Parathyroid adenoma (tissue), 2 donors: ENCODE measurements around the gene ATP9B.
A peak's percentile ranks its signal among the peaks of the same experiment; 100 is the strongest.
"Not testable (repeated sequence)": the region's sequence is repeated elsewhere in the genome, so short reads cannot be mapped to it uniquely, and the experiment has no call there.

Source experiments
- H2AFZ ChIP-seq: fragments of 300-600 bp; sonication (generic); one replicate; pipeline ENCODE4 v1.7.0; 2017; ENCODE audit warnings: antibody characterized with exemption, mild to moderate bottlenecking
- H3K27ac ChIP-seq: fragments of 300-600 bp; sonication (generic); one replicate; pipeline ENCODE4 v1.7.0; 2017
- H3K27me3 ChIP-seq: fragments of 300-600 bp; sonication (generic); one replicate; pipeline ENCODE4 v1.7.0; 2017; ENCODE audit warnings: low read length; ENCODE audit not compliant: control insufficient read depth, insufficient read depth
- H3K36me3 ChIP-seq: fragments of 300-600 bp; sonication (generic); one replicate; pipeline ENCODE4 v1.7.0; 2017; ENCODE audit warnings: low read length; ENCODE audit not compliant: control insufficient read depth, insufficient read depth
- H3K4me1 ChIP-seq: fragments of 300-600 bp; sonication (generic); one replicate; pipeline ENCODE4 v1.7.0; 2017; ENCODE audit warnings: control low read depth
- H3K4me2 ChIP-seq: fragments of 300-600 bp; sonication (generic); one replicate; pipeline ENCODE4 v1.7.0; 2017; ENCODE audit warnings: low read length
- H3K4me3 ChIP-seq: fragments of 300-600 bp; sonication (generic); one replicate; pipeline ENCODE4 v1.7.0; 2017; ENCODE audit warnings: low read depth, low read length
- H3K79me2 ChIP-seq: fragments of 300-600 bp; sonication (generic); one replicate; pipeline ENCODE4 v1.7.0; 2017; ENCODE audit warnings: control low read depth
- H3K9ac ChIP-seq: fragments of 300-600 bp; sonication (generic); one replicate; pipeline ENCODE4 v1.7.0; 2017; ENCODE audit warnings: mild to moderate bottlenecking
- H3K9me3 ChIP-seq: fragments of 300-600 bp; sonication (generic); one replicate; pipeline ENCODE4 v1.7.0; 2017; ENCODE audit warnings: low read length; ENCODE audit not compliant: control insufficient read depth
- TF ChIP-seq, protein P1 (sequence below): fragments of 300-600 bp; sonication (generic); IDR thresholded peaks from one replicate; pipeline ENCODE4 v1.7.0; 2017; ENCODE audit warnings: antibody characterized with exemption, mild to moderate bottlenecking
- donor health status: primary hyperparathyroidism.

ATP9B gene

DNA sequence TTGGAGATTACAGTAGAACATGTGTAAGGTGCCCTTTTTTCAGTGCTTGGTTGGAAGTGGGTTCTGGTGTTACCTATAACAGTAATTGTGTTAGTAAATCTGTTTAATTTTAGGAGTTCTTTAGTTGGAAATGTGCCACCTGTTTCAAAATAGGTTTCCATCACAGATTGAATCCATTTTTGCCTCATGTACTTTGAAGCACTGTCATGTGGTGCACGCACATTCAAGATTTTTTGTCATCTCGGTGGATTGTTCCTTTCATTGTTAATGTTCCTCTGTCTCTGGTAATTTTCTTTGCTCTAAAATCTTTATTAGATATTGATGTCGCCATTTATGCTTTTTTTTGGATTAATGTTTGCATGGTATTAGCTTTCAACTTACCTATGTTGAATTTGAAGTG lies 1.3 kb downstream of the ATP9B start:
- Histone ChIP-seq H3K4me2 (peak overlapping the region; percentile 87), H3K9ac (no peak overlapping the region), H3K9me3 (no peaks in the 10 kb centered on the region), H2AFZ (no peak overlapping the region), H3K79me2 (peaks cover 27% of the 10 kb centered on the region), H3K27ac (no peak overlapping the region), H3K27me3 (no peaks in the 10 kb centered on the region), H3K4me3 (no peak overlapping the region), H3K4me1 (peaks cover 6% of the 10 kb centered on the region), H3K36me3 (no peaks in the 10 kb centered on the region)
- TF ChIP-seq, protein P1, sequence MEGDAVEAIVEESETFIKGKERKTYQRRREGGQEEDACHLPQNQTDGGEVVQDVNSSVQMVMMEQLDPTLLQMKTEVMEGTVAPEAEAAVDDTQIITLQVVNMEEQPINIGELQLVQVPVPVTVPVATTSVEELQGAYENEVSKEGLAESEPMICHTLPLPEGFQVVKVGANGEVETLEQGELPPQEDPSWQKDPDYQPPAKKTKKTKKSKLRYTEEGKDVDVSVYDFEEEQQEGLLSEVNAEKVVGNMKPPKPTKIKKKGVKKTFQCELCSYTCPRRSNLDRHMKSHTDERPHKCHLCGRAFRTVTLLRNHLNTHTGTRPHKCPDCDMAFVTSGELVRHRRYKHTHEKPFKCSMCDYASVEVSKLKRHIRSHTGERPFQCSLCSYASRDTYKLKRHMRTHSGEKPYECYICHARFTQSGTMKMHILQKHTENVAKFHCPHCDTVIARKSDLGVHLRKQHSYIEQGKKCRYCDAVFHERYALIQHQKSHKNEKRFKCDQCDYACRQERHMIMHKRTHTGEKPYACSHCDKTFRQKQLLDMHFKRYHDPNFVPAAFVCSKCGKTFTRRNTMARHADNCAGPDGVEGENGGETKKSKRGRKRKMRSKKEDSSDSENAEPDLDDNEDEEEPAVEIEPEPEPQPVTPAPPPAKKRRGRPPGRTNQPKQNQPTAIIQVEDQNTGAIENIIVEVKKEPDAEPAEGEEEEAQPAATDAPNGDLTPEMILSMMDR: no peak

DNA sequence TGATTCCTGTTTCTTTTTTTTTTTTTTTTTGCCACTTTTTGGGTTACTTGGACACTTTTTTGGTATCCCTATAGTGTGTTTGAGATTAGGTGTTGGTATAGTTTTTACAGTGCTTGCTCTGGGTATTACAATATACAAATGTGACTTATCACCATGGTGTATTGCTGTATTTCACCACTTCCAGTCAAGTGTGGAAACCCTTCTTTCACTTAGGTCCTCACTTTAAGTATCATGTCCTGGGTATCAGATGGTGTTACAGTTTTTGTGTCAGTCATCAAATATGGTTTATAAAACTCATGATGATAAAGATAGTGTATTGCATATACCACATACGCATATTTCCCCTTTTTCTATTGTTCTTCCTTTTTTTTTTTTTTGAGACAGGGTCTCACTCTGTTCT lies 1.8 kb downstream of the ATP9B start:
- Histone ChIP-seq H3K4me1 (peaks cover 6% of the 10 kb centered on the region), H3K4me3 (no peak overlapping the region), H3K4me2 (no peak overlapping the region), H2AFZ (no peak overlapping the region), H3K79me2 (peaks cover 27% of the 10 kb centered on the region), H3K36me3 (no peaks in the 10 kb centered on the region), H3K27me3 (no peaks in the 10 kb centered on the region), H3K9ac (no peak overlapping the region), H3K27ac (no peak overlapping the region), H3K9me3 (no peaks in the 10 kb centered on the region)
- TF ChIP-seq, protein P1: no peak

DNA sequence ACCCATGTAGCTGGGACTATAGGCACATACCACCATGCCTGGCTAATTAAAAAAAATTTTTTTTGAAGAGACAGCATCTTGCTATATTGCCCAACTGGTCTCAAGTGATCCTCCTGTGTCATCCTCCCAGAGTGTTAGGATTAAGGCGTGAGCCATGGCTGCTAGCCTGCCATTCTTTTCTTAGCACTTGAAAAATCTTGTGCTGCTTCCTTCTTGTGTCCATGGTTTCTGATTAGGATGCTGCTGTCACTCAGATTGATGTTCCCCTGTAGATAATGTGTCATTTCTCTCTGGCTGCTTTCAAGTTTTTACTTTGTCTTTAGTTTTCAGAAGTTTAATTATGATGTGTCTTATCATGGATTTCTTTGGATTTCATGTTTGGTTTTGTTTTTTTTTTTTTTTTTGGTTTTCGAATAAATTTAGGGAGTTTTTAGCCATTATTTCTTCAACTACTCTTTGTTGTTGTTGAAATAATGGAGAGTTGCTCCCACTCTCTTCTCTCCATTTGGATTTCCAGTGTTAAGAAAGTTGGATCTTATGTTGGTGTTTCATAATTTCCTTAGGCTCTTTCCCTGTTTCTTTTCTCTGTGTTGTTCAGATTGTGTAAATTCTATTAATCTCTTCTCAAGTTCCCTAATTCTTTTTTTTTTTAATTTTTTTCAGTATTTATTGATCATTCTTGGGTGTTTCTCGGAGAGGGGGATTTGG lies 2.5 kb downstream of the ATP9B start:
- Histone ChIP-seq H3K79me2 (peaks cover 29% of the 10 kb centered on the region), H3K4me3 (no peak overlapping the region), H3K4me1 (peaks cover 6% of the 10 kb centered on the region), H3K27me3 (no peaks in the 10 kb centered on the region), H3K27ac (no peak overlapping the region), H2AFZ (no peak overlapping the region), H3K4me2 (no peak overlapping the region), H3K36me3 (no peaks in the 10 kb centered on the region), H3K9me3 (no peaks in the 10 kb centered on the region), H3K9ac (no peak overlapping the region)
- TF ChIP-seq, protein P1: no peak

DNA sequence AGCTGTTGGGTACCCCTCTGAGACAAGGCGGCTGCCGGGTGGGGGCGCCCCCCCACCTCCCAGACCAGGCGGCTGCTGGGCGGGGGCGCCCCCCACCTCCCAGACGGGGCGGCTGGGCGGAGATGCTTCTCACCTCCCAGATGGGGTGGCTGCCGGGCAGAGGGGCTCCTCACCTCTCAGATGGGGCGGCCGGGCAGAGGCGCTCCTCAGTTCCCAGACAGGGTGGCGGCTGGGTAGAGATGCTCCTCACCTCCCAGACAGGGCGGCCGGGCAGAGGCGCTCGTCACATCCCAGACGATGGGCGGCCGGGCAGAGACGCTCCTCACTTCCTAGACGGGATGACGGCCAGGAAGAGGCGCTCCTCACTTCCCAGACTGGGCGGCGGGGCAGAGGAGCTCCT lies 3.5 kb downstream of the ATP9B start:
- H3K4me3 ChIP-seq: not testable (repeated sequence)

GRCh38 chr18:79077181-79077580 lies 8.0 kb downstream of the ATP9B start:
- Histone ChIP-seq H3K4me3 (no peak overlapping the region), H3K9me3 (no peaks in the 10 kb centered on the region), H3K27me3 (no peaks in the 10 kb centered on the region), H3K4me1 (no peaks in the 10 kb centered on the region), H3K27ac (no peak overlapping the region), H3K36me3 (no peaks in the 10 kb centered on the region), H2AFZ (no peak overlapping the region), H3K9ac (no peak overlapping the region), H3K4me2 (no peak overlapping the region), H3K79me2 (peaks cover 64% of the 10 kb centered on the region)
- TF ChIP-seq, protein P1: no peak

More for the DNA sequence above, 3.5 kb downstream of the ATP9B start:
- H3K27ac ChIP-seq, H3K4me1 ChIP-seq, H3K9me3 ChIP-seq, H3K27me3 ChIP-seq, H3K4me2 ChIP-seq, H3K36me3 ChIP-seq, H2AFZ ChIP-seq, H3K9ac ChIP-seq: not testable (repeated sequence)
- peaks cover 33% of the 10 kb centered on the region for H3K79me2 ChIP-seq

GRCh38 chr18:79078791-79079190 lies 9.6 kb downstream of the ATP9B start:
- H3K4me2 ChIP-seq, H3K27ac ChIP-seq, H3K36me3 ChIP-seq, H2AFZ ChIP-seq, H3K27me3 ChIP-seq, H3K4me3 ChIP-seq, H3K9ac ChIP-seq, H3K9me3 ChIP-seq, H3K4me1 ChIP-seq: not testable (repeated sequence)
- peaks cover 61% of the 10 kb centered on the region for H3K79me2 ChIP-seq
